Fibroblast of peridontal ligament (primary cell): ENCODE data around the gene FAM89A.

ENCODE experiments used
- DNase-seq: peaks from one replicate; pipeline ENCODE4 v3.0.0-alpha.2; 2010; ENCODE audit errors: extremely low read depth

The FAM89A gene

GRCh38 chr1:231040019-231040799 is at the start of gene FAM89A:
TSS of gene FAM89A (minus strand) at chr1:231040254. CDS start at chr1:231040211, 43 bp downstream.
- peak; percentile 6 for DNase-seq

DNA sequence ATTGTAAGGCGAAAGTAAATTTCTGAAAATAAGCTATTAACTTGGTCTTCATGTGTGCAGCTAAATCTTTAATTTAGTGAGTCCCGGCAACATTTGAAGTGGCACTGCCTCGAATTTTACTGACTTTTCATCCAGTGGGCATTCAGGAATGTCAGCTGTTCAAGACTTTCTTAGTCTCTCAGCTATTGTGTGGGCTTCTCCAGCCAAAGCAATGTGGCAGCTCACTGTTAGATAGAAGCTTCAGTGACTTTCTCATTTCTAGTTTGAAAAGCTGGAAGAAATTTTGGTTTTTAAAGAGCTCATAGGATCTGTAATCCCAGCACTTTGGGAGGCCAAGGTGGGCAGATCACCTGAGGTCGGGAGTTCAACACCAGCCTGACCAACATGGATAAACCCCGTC is 44.3 kb upstream of the FAM89A start:
- DNase-seq, result no peak

DNA sequence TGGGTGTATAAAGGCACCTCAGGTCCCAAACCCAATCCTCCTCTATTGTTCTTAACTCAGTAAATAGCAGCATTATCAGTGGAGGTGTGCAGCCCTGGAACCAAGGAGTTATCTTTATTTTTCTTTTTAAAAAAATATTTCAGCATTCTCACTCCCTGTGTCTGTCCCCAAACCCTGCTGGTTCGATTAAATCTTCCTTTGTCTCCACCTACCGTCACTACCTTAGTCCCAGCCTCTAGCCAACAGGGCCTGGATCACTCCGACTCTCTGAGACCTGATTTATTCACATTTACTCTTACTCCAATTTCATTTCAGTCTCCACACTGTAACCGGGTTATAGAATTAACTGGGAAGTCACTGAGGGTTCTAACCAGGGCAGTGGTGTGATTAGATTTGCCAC is 39.1 kb upstream of the FAM89A start:
- DNase-seq, result no peak

GRCh38 chr1:231078250-231078649 is 38.2 kb upstream of the FAM89A start:
- DNase-seq, result no peak

DNA sequence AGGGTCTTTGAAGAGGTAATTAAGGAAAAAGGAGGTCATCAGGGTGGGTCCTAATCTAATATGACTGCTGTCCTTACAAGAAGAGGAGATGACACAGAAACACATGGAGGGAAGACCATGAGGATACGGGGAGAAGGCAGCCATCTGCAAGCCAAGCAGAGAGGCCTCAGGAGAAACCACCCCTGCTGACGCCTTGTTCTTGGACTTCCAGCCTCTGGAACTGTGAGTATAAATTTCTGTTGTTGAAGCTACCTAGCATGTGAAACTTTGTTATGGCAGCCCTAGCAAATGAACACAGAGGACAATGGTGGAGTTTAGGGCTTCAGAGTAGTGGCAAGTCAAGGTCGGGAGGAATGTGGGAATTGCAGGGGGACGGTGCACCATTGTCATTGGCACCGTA is 36.7 kb upstream of the FAM89A start:
- DNase-seq, result no peak

- no peak for DNase-seq
Measured at GRCh38 chr1:231075497-231075896, 35.4 kb upstream of the FAM89A start.

DNA sequence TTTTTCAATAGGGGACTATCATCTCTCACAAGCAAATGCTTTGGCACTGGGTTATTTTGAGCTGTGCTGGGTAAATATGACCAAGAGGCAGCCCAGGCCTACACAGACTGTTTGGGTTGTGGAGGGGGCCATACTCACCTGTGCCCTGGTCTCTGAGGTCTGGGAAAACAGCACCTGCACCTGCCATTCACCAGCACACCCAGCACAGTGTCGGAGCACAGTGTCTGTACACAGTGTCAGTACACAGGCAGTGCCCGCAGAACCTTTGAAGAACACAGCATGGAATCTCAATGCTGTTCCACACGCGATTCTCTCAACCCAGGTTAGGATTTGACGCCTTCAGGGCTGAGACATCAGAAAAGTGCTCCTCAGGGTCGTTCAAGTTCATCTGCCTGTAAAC is 35.0 kb upstream of the FAM89A start:
- no peak for DNase-seq

- no peak for DNase-seq
Measured at GRCh38 chr1:231074046-231074445, 34.0 kb upstream of the FAM89A start.

GRCh38 chr1:231073331-231073730 is 33.3 kb upstream of the FAM89A start:
- no peak for DNase-seq

DNA sequence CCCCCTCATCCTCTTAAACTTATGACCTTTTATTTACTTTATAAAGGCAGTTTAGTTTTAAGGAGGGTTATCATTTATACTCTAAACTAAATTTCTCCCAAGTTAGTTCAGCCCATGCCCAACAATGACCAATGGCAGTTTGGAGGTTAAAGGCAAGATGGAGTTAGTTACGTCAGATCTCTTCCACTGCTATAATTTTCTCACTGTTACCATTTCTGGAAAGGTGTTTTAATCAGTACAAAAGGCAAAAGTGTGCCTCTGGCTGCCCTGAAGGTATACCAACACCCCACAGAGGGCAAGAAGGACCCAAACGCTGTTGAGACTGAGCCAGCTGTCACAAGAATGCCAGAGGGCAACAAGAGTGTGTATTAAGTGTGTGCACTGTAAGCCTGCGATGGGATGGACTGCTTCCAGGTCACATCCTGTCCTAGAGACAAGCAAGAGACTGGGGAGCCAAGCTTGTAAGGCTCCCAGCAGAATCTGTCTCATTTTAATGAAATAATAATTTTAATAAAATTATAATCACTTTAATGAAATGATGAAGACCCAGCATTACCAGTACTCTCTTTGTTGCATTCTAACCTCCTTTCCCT is 32.5 kb upstream of the FAM89A start:
- no peak for DNase-seq

DNA sequence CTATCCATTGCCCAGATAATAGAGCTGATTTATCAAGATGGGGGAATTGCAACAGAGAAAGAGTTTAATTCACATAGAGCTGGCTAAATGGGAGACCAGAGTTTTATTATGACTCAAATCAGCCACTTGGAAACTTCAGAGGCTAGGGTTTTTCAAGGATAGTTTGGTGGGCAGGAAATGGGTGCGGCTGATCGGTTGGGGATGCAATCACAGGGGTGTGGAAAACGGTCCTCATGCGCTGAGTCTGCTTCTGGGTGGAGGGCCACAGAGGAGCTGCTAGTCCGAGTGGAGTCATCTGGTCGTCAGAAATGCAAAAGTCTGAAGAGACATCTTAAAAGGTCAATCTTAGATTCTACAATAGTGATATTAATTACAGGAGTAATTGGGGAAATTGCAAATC is 32.0 kb upstream of the FAM89A start:
- no peak for DNase-seq

GRCh38 chr1:231070758-231071444 is 30.8 kb upstream of the FAM89A start:
- DNase-seq, result no peak

DNA sequence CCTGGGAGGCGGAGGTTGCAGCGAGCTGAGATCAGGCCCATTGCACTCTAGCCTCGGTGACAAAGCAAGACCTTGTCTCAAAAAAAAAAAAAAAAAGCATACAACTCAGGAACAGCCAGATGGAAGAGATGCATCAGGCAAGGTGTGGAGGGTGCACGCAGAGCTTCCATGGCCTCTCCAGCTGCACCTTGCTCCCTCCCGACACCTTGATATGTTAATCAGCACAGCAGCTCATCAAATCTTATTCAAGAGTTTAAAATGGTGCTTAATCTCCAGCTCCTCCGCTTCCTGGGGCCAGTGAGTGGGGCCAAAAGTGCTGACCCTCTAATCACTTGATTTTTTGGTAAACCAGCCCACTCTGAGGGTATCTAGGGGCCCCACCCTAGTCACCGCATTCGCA is 29.3 kb upstream of the FAM89A start:
- DNase-seq, result no peak

DNA sequence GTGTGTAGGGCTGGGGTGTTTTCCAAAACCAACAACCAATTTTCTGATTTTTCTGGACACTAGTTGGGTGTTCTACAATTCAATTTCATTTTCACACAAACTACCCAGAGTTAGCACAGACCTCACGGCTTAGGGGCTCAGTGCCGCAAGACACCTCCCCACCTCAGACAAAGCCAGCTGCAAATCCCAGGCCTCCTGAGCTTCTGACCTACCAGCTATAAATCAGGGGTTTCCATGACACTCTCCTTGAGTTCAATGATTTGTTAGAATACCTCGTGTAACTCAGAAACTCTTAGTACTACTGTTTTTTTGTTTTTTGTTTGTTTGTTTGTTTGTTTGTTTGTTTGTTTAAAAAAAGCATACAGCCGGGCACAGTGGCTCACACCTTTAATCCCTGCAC is 28.7 kb upstream of the FAM89A start:
- DNase-seq, result no peak

DNA sequence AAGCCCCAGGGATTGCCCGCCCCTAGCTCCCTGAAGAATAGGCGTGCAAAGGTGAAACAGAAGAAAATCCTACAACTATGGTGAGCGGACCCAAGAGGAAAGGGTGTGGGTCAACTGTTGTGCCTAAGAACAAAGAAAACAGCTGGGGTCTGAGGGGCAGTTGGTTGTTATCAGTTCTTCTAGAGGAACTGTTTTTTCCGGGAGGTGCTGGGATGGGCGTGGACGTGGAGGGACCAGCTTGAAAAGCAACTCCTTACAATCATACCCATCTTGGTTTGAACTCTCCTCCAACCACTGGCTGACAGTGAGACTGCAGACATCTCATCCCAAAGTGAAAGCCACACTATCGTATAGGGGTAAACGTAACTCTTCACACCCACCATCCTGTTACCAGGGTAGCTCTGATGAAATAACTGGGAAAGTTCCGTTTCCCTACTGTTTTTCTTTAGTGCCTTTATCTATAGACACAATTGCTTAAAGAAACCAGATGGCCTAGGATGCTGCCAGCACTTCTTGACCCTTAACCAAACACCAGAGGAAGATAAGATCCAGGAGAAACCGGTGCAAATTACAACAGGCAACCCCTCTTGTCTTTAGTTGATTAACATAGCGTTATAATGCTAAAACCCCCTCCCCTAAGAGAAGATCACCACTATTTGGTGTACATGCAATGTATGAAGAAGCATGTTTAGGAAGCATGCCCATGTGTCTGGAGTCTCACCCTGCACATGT is 25.6 kb upstream of the FAM89A start:
- no peak for DNase-seq

GRCh38 chr1:231064418-231064817 is 24.4 kb upstream of the FAM89A start:
- DNase-seq, result no peak

- no peak for DNase-seq
Measured at GRCh38 chr1:231063331-231063730, 23.3 kb upstream of the FAM89A start.

DNA sequence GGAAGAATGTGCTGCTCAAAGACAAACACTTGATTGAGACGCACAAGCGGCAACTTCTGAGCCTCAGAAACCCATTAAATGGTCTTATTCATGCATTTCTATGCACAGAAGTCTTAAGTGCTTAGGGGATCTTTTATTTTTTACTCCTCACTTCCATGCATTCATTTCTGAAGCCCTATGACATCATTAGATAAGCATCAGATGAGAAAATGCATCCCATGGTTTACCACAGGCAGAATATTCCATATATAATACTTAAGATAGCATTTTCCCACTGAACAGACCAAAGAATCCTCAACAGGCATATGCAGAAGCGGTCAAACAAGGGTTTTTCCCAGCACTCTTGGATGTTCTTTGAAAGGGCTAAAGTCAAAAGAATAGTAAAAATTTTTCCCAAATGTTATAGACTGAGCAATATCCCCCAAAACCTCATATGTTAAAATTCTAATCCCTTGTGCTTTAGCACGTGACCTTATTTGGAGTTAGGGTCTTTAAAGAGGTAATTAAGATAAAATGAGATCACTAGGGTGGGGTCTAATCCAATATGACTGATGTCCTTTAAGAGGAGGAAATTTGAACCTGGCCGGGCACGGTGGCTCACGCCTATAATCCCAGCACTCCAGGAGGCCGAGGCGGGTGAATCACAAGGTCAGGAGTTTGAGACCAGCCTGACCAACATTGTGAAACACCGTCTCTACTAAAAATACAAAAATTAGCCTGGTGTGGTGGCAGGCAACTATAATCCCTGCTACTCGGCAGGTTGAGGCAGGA is 22.6 kb upstream of the FAM89A start:
- peak; percentile 8 for DNase-seq

GRCh38 chr1:231059566-231060193 is 19.6 kb upstream of the FAM89A start:
- peak; percentile 10 for DNase-seq

DNA sequence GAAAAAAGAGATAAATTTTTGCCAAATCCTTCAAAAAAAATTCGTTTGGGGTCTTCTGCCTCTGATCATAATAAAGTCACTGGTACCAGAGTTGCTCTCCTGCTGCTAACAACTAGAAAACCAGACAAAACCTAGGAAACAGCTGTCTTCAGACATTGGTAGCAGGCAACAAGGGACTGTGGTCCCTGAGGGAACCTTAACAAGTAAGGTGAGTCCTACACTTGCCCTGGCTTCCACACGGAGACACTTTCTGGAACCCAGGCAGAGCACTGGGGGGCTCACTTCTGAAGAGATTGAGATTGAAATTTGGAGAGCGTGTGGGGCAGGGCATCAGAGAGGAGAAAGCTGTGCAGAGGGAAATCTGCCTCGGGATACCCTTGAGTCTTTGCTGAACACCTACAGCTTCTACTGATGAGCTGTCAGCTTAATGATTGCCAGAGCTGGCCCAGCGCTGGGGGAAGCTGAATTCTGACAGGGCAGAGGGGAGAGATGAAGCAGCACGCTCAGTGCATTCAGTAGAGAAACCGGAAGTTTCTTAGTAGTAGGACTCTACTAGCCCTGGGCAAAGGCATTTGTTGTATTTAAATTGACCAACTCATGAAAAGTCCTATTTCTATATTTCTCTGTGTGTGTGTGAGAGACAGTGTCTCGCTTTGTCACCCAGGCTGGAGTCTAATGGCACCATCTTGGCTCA is 18.5 kb upstream of the FAM89A start:
- no peak for DNase-seq
